Measurements from ENCODE around the gene UTP15. TPM values are rescaled to one million over a fixed set of nuclear protein-coding genes. Genes with fewer than 3 reads are reported as not detected.

Gene UTP15
- total RNA-seq, 1 donor from 2014 or later = 20.9 TPM

DNA sequence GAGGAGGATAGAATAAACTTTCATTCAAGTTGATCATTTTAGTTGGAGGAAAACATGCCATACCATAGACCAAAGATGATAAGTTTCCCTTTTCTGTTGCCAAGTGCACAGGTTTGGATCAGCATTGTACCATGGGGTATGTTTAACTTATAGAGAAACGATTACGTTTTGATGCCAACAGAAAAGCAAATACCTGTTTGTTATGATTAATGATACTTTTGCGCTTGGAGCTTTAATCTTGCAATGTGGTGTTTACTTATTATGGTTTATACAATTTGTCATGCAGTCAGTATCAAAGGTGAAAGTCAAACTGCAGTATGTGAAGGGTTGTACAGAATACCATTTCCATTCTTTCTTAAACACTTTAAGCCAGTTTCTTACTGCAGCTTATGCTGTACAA lies 47.3 kb downstream of the UTP15 start:
- Histone ChIP-seq H3K9me3 (no peaks in the 10 kb centered on the region), H3K4me1 (no peaks in the 10 kb centered on the region), H3K27me3 (no peaks in the 10 kb centered on the region), H3K36me3 (no peaks in the 10 kb centered on the region), H3K27ac (no peak overlapping the region), H3K4me3 (no peak overlapping the region)
- intact Hi-C loops (cut with DNase I) = no loop called here
- DNase-seq (ENCODE audit: extremely low spot score in 2 of 2) = no peak
- no peak for TF ChIP-seq CTCF (IDR thresholded peaks at IDR 0.05)
- no peak for TF ChIP-seq POLR2AphosphoS5 (IDR thresholded peaks at IDR 0.05; ENCODE audit: insufficient read depth in 1 of 2, low read depth in 1 of 2)
- no peak for TF ChIP-seq POLR2A (IDR thresholded peaks at IDR 0.05)

- no peak for DNase-seq (ENCODE audit: extremely low spot score in 2 of 2)
- Histone ChIP-seq H3K4me1 (no peaks in the 10 kb centered on the region), H3K36me3 (no peaks in the 10 kb centered on the region), H3K4me3 (no peak overlapping the region), H3K9me3 (no peaks in the 10 kb centered on the region), H3K27me3 (no peaks in the 10 kb centered on the region), H3K27ac (no peak overlapping the region)
- TF ChIP-seq POLR2AphosphoS5 (IDR thresholded peaks at IDR 0.05; ENCODE audit: insufficient read depth in 1 of 2, low read depth in 1 of 2) (peak in 1 of 2 donors; percentile 8), CTCF (IDR thresholded peaks at IDR 0.05) (no peak), POLR2A (IDR thresholded peaks at IDR 0.05) (no peak)
- intact Hi-C loops (cut with DNase I) = no loop called here
These were observed 49.5 kb downstream of the UTP15 start for GRCh38 chr5:73615085-73615484.

GRCh38 chr5:73615947-73616346 lies 50.4 kb downstream of the UTP15 start:
- H3K4me1 ChIP-seq = no peaks in the 10 kb centered on the region
- intact Hi-C loops (cut with DNase I) = no loop called here
- H3K27me3 ChIP-seq = no peaks in the 10 kb centered on the region
- no peak overlapping the region for H3K4me3 ChIP-seq
- TF ChIP-seq POLR2A (IDR thresholded peaks at IDR 0.05) (no peak), POLR2AphosphoS5 (IDR thresholded peaks at IDR 0.05; ENCODE audit: insufficient read depth in 1 of 2, low read depth in 1 of 2) (no peak), CTCF (IDR thresholded peaks at IDR 0.05) (no peak)
- H3K36me3 ChIP-seq = no peaks in the 10 kb centered on the region
- H3K9me3 ChIP-seq = no peaks in the 10 kb centered on the region
- no peak for DNase-seq (ENCODE audit: extremely low spot score in 2 of 2)
- no peak overlapping the region for H3K27ac ChIP-seq

DNA sequence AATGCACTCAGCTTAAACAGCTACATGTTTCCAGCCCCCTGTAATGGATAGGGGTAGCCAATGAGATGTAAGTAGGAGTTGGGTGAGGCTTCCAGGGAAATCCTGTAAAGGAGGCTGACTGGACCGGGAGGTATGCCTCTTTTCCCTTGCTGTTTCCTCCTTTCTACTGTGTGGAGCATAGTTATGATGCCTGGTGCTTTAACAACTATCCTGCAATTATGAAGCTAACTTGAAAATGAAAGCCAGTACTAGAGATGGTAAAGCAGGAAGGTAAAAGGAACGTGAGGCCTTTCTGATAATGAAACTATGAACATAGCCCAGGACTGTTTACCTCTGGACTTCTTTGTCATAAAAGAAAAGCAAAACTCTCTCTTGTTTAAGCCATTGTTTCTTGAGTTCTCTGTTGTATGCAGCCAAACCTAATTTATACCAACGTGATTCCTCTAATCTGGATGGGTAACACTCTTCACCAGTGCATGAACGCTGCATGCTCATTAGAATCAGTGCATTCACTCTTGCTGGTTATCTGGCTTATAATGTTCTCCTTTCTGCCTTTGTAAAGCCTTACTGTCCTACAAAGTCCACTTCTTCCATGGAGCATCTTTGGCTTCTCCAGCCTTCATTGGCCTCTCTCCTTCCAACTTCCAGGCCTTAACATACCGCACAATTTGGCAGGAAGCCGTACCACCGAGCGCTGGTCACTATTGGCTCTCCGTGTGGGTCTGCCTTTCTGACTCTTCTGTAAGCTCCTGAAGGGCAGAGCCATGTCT lies 52.2 kb downstream of the UTP15 start:
- no peak for DNase-seq (ENCODE audit: extremely low spot score in 2 of 2)
- no peaks in the 10 kb centered on the region for H3K27me3 ChIP-seq
- H3K4me1 ChIP-seq = no peaks in the 10 kb centered on the region
- no peaks in the 10 kb centered on the region for H3K36me3 ChIP-seq
- TF ChIP-seq POLR2AphosphoS5 (IDR thresholded peaks at IDR 0.05; ENCODE audit: insufficient read depth in 1 of 2, low read depth in 1 of 2) (no peak), POLR2A (IDR thresholded peaks at IDR 0.05) (no peak), CTCF (IDR thresholded peaks at IDR 0.05) (no peak)
- intact Hi-C loops (cut with DNase I) = no loop called here
- H3K9me3 ChIP-seq = no peaks in the 10 kb centered on the region
- H3K27ac ChIP-seq = no peak overlapping the region
- no peak overlapping the region for H3K4me3 ChIP-seq

GRCh38 chr5:73619606-73620333 lies 54.2 kb downstream of the UTP15 start:
- H3K9me3 ChIP-seq = no peaks in the 10 kb centered on the region
- no peak for DNase-seq (ENCODE audit: extremely low spot score in 2 of 2)

More at GRCh38 chr5:73619606-73620333, 54.2 kb downstream of the UTP15 start:
- intact Hi-C loops (cut with DNase I) = no loop called here
- Histone ChIP-seq H3K4me1 (no peaks in the 10 kb centered on the region), H3K4me3 (no peak overlapping the region), H3K27ac (no peak overlapping the region), H3K36me3 (no peaks in the 10 kb centered on the region), H3K27me3 (no peaks in the 10 kb centered on the region)
- TF ChIP-seq CTCF (IDR thresholded peaks at IDR 0.05) = no peak
- TF ChIP-seq POLR2A (IDR thresholded peaks at IDR 0.05) = no peak
- no peak for TF ChIP-seq POLR2AphosphoS5 (IDR thresholded peaks at IDR 0.05; ENCODE audit: insufficient read depth in 1 of 2, low read depth in 1 of 2)
